ENCODE results near the gene LRCH1.

LRCH1 gene

GRCh38 chr13:46640843-46641242 lies 87.9 kb downstream of the LRCH1 start:
- Histone ChIP-seq H3K4me1 (ENCODE audit: control insufficient read depth, insufficient read depth, low read length) (peaks cover 37% of the 10 kb centered on the region), H3K27me3 (ENCODE audit: control insufficient read depth, insufficient read depth, low read length) (no peaks in the 10 kb centered on the region)

GRCh38 chr13:46641274-46642081 lies 88.5 kb downstream of the LRCH1 start:
- no peaks in the 10 kb centered on the region for H3K27me3 ChIP-seq (ENCODE audit: control insufficient read depth, insufficient read depth, low read length)
- no peak overlapping the region for H3K9ac ChIP-seq (ENCODE audit: low read length)
- peaks cover 37% of the 10 kb centered on the region for H3K4me1 ChIP-seq (ENCODE audit: control insufficient read depth, insufficient read depth, low read length)
- no peaks in the 10 kb centered on the region for H3K36me3 ChIP-seq (ENCODE audit: control insufficient read depth, insufficient read depth, low read length)
- H3K9me3 ChIP-seq (ENCODE audit: control insufficient read depth, low read length), result no peaks in the 10 kb centered on the region
- no peak overlapping the region for H3K4me3 ChIP-seq (ENCODE audit: low read length)

More at GRCh38 chr13:46640843-46641242, 87.9 kb downstream of the LRCH1 start:
- Histone ChIP-seq H3K4me3 (ENCODE audit: low read length) (no peak overlapping the region), H3K9me3 (ENCODE audit: control insufficient read depth, low read length) (no peaks in the 10 kb centered on the region), H3K36me3 (ENCODE audit: control insufficient read depth, insufficient read depth, low read length) (no peaks in the 10 kb centered on the region), H3K9ac (ENCODE audit: low read length) (no peak overlapping the region)

- Histone ChIP-seq H3K4me1 (ENCODE audit: control insufficient read depth, insufficient read depth, low read length) (peaks cover 37% of the 10 kb centered on the region), H3K36me3 (ENCODE audit: control insufficient read depth, insufficient read depth, low read length) (no peaks in the 10 kb centered on the region), H3K9ac (ENCODE audit: low read length) (no peak overlapping the region), H3K27me3 (ENCODE audit: control insufficient read depth, insufficient read depth, low read length) (no peaks in the 10 kb centered on the region), H3K9me3 (ENCODE audit: control insufficient read depth, low read length) (no peaks in the 10 kb centered on the region), H3K4me3 (ENCODE audit: low read length) (no peak overlapping the region)
These were observed 89.3 kb downstream of the LRCH1 start for GRCh38 chr13:46642254-46642653.

- H3K4me1 ChIP-seq (ENCODE audit: control insufficient read depth, insufficient read depth, low read length), result peaks cover 37% of the 10 kb centered on the region
These were observed 90.3 kb downstream of the LRCH1 start for GRCh38 chr13:46643165-46643777.

DNA sequence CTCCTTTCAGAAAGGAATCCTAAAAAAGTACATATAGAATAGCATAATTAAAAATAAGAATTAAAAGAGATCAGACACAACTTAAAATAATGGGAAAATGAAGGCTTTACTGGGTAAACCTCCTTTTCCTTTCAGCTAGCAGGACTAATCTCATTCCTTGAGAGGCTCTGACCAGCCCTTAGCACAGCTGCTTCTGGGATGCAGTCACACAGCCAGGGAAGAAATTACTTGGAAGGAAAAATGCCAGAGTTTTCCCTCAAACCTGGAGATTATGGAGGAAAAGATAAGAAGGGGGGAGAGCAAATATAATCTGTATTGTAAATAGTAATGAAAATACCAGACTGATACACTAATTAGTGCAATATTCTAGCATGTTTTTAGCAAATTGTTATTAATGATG lies 91.8 kb downstream of the LRCH1 start:
- Histone ChIP-seq H3K27me3 (ENCODE audit: control insufficient read depth, insufficient read depth, low read length) (no peaks in the 10 kb centered on the region), H3K4me1 (ENCODE audit: control insufficient read depth, insufficient read depth, low read length) (peaks cover 43% of the 10 kb centered on the region), H3K4me3 (ENCODE audit: low read length) (no peak overlapping the region), H3K9ac (ENCODE audit: low read length) (no peak overlapping the region), H3K36me3 (ENCODE audit: control insufficient read depth, insufficient read depth, low read length) (no peaks in the 10 kb centered on the region), H3K9me3 (ENCODE audit: control insufficient read depth, low read length) (no peaks in the 10 kb centered on the region)

More at GRCh38 chr13:46643165-46643777, 90.3 kb downstream of the LRCH1 start:
- H3K4me3 ChIP-seq (ENCODE audit: low read length), result no peak overlapping the region
- H3K9me3 ChIP-seq (ENCODE audit: control insufficient read depth, low read length), result no peaks in the 10 kb centered on the region
- no peaks in the 10 kb centered on the region for H3K27me3 ChIP-seq (ENCODE audit: control insufficient read depth, insufficient read depth, low read length)
- H3K9ac ChIP-seq (ENCODE audit: low read length), result no peak overlapping the region
- no peaks in the 10 kb centered on the region for H3K36me3 ChIP-seq (ENCODE audit: control insufficient read depth, insufficient read depth, low read length)

GRCh38 chr13:46647512-46648065 lies 94.6 kb downstream of the LRCH1 start:
- H3K4me1 ChIP-seq (ENCODE audit: control insufficient read depth, insufficient read depth, low read length), result peaks cover 25% of the 10 kb centered on the region
- no peak overlapping the region for H3K9ac ChIP-seq (ENCODE audit: low read length)
- no peak overlapping the region for H3K4me3 ChIP-seq (ENCODE audit: low read length)
- no peaks in the 10 kb centered on the region for H3K27me3 ChIP-seq (ENCODE audit: control insufficient read depth, insufficient read depth, low read length)
- no peaks in the 10 kb centered on the region for H3K9me3 ChIP-seq (ENCODE audit: control insufficient read depth, low read length)
- no peaks in the 10 kb centered on the region for H3K36me3 ChIP-seq (ENCODE audit: control insufficient read depth, insufficient read depth, low read length)

DNA sequence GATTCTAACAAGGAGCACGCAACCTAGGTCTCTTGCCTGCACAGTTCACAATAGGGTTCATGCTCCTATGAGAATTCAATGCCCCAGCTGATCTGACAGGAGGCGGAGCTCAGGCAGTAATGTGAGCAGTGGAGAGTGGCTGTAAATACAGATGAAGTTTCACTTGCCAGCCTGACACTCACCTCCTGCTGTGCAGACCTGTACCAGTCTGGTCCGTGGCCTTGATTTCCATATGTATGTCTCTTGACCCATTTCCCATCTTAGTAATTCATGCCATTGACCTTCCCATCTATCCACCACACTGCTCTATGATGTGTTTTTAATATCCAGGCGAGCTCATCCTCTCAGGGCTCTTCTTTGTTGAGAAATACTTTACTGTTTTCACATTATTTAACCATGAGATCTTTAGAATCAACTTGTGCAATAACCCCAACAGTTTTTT lies 95.2 kb downstream of the LRCH1 start:
- peaks cover 19% of the 10 kb centered on the region for H3K4me1 ChIP-seq (ENCODE audit: control insufficient read depth, insufficient read depth, low read length)
- H3K4me3 ChIP-seq (ENCODE audit: low read length), result no peak overlapping the region
- H3K36me3 ChIP-seq (ENCODE audit: control insufficient read depth, insufficient read depth, low read length), result no peaks in the 10 kb centered on the region
- H3K9me3 ChIP-seq (ENCODE audit: control insufficient read depth, low read length), result no peaks in the 10 kb centered on the region
- no peaks in the 10 kb centered on the region for H3K27me3 ChIP-seq (ENCODE audit: control insufficient read depth, insufficient read depth, low read length)
- H3K9ac ChIP-seq (ENCODE audit: low read length), result no peak overlapping the region

DNA sequence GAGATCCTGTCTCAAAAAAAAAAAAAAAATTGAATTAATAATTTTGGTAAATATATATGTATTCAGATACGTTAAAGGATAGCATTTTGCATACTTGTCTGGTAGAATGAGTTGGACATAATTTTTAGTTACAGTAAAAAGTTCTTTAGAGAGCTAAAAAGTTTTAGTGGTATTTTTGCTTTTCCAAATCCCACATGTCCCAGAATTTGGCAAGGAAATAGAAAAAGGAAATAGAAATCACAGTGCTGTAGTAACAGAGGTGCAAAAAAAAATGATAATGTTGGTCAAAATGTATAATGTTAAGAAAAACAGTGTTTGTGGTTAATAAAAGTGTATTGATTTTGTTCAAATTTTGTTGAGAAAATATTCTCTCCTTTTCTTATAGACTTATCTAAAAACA lies 96.8 kb downstream of the LRCH1 start:
- no peak overlapping the region for H3K4me3 ChIP-seq (ENCODE audit: low read length)
- H3K4me1 ChIP-seq (ENCODE audit: control insufficient read depth, insufficient read depth, low read length), result peaks cover 6% of the 10 kb centered on the region
- H3K9ac ChIP-seq (ENCODE audit: low read length), result no peak overlapping the region
- no peaks in the 10 kb centered on the region for H3K9me3 ChIP-seq (ENCODE audit: control insufficient read depth, low read length)
- H3K27me3 ChIP-seq (ENCODE audit: control insufficient read depth, insufficient read depth, low read length), result no peaks in the 10 kb centered on the region
- no peaks in the 10 kb centered on the region for H3K36me3 ChIP-seq (ENCODE audit: control insufficient read depth, insufficient read depth, low read length)

DNA sequence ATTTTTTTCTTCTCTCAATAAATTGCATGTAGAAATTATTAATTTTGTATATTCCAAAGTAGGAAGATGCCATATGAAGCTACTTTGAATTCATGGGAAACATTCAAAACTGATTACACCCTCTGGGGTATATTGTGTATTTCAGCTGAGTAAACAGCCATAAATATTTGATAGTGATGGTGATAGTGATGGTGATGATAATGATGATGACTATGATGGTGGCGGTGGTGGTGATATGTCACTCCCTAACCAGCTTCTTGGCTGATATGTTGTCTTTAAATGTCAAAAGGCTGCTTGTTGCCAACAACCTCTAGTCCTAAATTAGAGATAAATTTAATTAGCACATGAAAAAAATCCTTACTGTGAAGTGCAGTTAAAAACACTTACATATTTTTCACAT lies 102.0 kb downstream of the LRCH1 start:
- Histone ChIP-seq H3K36me3 (ENCODE audit: control insufficient read depth, insufficient read depth, low read length) (no peaks in the 10 kb centered on the region), H3K27me3 (ENCODE audit: control insufficient read depth, insufficient read depth, low read length) (no peaks in the 10 kb centered on the region), H3K4me1 (ENCODE audit: control insufficient read depth, insufficient read depth, low read length) (peaks cover 14% of the 10 kb centered on the region), H3K9me3 (ENCODE audit: control insufficient read depth, low read length) (no peaks in the 10 kb centered on the region), H3K9ac (ENCODE audit: low read length) (no peak overlapping the region), H3K4me3 (ENCODE audit: low read length) (no peak overlapping the region)

GRCh38 chr13:46655377-46656180 lies 102.6 kb downstream of the LRCH1 start:
- Histone ChIP-seq H3K9ac (ENCODE audit: low read length) (no peak overlapping the region), H3K4me3 (ENCODE audit: low read length) (no peak overlapping the region), H3K36me3 (ENCODE audit: control insufficient read depth, insufficient read depth, low read length) (no peaks in the 10 kb centered on the region), H3K9me3 (ENCODE audit: control insufficient read depth, low read length) (no peaks in the 10 kb centered on the region), H3K27me3 (ENCODE audit: control insufficient read depth, insufficient read depth, low read length) (no peaks in the 10 kb centered on the region), H3K4me1 (ENCODE audit: control insufficient read depth, insufficient read depth, low read length) (peaks cover 17% of the 10 kb centered on the region)

DNA sequence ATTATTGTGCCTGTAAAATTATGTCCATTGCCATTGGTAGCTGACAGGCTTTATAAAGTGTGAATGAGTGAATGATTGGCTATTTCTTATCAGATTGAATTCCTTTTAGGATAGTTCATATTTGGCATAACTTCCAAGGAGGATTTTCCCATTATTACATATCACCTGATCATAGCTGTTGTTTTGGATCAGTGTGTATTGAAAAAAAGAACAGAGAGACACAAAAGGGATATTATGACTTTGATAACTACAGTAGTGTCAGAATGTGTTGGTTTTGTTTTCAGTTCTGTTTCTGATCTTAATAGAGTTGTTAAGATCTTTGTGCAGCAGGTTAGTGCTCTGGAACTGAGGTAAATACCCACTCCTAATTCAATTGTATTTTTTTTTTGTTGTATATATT lies 103.8 kb downstream of the LRCH1 start:
- Histone ChIP-seq H3K4me1 (ENCODE audit: control insufficient read depth, insufficient read depth, low read length) (peaks cover 23% of the 10 kb centered on the region), H3K4me3 (ENCODE audit: low read length) (no peak overlapping the region), H3K9me3 (ENCODE audit: control insufficient read depth, low read length) (no peaks in the 10 kb centered on the region), H3K9ac (ENCODE audit: low read length) (no peak overlapping the region), H3K27me3 (ENCODE audit: control insufficient read depth, insufficient read depth, low read length) (no peaks in the 10 kb centered on the region), H3K36me3 (ENCODE audit: control insufficient read depth, insufficient read depth, low read length) (no peaks in the 10 kb centered on the region)
